GM10248 (cell line): ENCODE results near the gene ZBTB4.
A peak's percentile ranks its signal among the peaks of the same experiment; 100 is the strongest.

Experiments
- CTCF ChIA-PET: fragments of 300-600 bp; sonication (Branson Sonifier 250); formaldehyde crosslinking; extraction: SDS; loops from one replicate; lab custom pipeline; 2021; ENCODE audit warnings: antibody characterized with exemption; lab: Yijun Ruan, JAX
- POLR2A ChIA-PET: fragments of 350-650 bp; sonication (Branson Sonifier 250); formaldehyde crosslinking; extraction: SDS; loops from one replicate; lab custom pipeline; 2020; ENCODE audit warnings: antibody characterized with exemption; lab: Yijun Ruan, JAX
- DNase-seq: peaks from one replicate; pipeline ENCODE4 v3.0.0; 2012; ENCODE audit errors: extremely low spot score
- TF ChIP-seq, protein P1 (sequence below): IDR thresholded peaks from 2 replicates; pipeline ENCODE4 v1.5.1; 2012; ENCODE audit warnings: mild to moderate bottlenecking, low read depth; ENCODE audit errors: extremely low read depth, missing control alignments, control extremely low read depth

Gene ZBTB4

GRCh38 chr17:7460850-7461660 lies 18.4 kb downstream of the ZBTB4 start:
- TF ChIP-seq, protein P1, sequence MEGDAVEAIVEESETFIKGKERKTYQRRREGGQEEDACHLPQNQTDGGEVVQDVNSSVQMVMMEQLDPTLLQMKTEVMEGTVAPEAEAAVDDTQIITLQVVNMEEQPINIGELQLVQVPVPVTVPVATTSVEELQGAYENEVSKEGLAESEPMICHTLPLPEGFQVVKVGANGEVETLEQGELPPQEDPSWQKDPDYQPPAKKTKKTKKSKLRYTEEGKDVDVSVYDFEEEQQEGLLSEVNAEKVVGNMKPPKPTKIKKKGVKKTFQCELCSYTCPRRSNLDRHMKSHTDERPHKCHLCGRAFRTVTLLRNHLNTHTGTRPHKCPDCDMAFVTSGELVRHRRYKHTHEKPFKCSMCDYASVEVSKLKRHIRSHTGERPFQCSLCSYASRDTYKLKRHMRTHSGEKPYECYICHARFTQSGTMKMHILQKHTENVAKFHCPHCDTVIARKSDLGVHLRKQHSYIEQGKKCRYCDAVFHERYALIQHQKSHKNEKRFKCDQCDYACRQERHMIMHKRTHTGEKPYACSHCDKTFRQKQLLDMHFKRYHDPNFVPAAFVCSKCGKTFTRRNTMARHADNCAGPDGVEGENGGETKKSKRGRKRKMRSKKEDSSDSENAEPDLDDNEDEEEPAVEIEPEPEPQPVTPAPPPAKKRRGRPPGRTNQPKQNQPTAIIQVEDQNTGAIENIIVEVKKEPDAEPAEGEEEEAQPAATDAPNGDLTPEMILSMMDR: no peak
- CTCF ChIA-PET: interaction anchor here (0.6 to 2.0 kb wide), 2 partner anchors 16 to 24 kb away, joined by 3 to 6 read pairs; no protein-coding TSS in a partner anchor
- POLR2A ChIA-PET: interaction anchor here (0.5 kb wide), 1 partner anchor 39 kb away, joined by 3 read pairs; no protein-coding TSS in a partner anchor
- no peak for DNase-seq

DNA sequence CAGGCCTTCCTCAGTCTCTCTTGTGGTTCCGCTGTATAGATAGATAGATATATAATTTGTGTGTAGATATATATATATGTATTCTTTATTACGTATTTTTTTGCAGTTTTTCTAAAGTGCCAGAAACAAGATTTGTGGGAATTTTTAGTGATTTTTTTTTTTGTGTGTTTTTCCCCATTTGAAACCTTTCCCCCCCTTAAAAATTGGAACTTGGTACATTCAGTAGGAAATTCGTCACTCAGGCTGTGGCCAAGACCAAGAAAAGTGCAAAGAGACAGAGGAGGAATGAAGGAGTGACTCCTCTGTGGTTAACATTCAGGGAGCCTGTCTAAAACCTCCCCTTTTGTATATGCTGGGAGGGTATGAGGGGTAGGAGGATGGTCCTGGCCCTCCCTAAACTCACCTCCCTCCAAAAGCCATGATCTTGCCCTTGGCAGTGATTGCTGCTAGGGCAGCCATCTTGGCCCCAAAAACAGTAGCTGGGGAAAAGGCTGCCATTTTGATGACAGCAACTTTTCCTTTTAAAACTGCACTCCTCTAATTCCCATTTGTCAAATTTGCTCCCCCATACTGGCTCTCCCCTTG lies 19.4 kb downstream of the ZBTB4 start:
- POLR2A ChIA-PET: no interaction called here
- DNase-seq: no peak
- TF ChIP-seq, protein P1: no peak
- CTCF ChIA-PET: no interaction called here

- no peak for DNase-seq
- TF ChIP-seq, protein P1: no peak
- CTCF ChIA-PET: interaction anchor here (5.4 kb wide), 1 partner anchor 12 kb away, joined by 39 read pairs; the partner anchor contains the start of gene TMEM102
- POLR2A ChIA-PET: interaction anchor here (0.5 kb wide), 1 partner anchor 48 kb away, joined by 6 read pairs; no protein-coding TSS in a partner anchor
These were observed 31.0 kb downstream of the ZBTB4 start for GRCh38 chr17:7448461-7448860.

DNA sequence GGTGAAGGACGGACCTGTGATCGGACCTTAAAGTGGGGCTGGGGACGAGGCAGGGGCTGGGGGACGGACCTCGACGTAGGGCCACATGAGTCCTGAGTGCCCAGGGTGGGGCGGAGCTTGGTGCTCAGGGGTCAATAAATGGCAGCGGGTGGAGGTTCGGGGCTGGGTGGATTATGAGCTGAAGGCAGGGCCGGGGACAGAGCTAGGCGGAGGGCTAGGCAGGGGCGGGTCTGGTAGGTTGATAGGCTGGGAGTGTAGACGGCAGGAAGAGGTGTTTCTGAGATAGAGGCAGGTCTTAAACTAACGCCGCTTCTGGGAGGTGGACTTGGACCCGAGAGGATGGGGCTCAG lies 33.8 kb downstream of the ZBTB4 start:
- peak; percentile 49 for DNase-seq

DNA sequence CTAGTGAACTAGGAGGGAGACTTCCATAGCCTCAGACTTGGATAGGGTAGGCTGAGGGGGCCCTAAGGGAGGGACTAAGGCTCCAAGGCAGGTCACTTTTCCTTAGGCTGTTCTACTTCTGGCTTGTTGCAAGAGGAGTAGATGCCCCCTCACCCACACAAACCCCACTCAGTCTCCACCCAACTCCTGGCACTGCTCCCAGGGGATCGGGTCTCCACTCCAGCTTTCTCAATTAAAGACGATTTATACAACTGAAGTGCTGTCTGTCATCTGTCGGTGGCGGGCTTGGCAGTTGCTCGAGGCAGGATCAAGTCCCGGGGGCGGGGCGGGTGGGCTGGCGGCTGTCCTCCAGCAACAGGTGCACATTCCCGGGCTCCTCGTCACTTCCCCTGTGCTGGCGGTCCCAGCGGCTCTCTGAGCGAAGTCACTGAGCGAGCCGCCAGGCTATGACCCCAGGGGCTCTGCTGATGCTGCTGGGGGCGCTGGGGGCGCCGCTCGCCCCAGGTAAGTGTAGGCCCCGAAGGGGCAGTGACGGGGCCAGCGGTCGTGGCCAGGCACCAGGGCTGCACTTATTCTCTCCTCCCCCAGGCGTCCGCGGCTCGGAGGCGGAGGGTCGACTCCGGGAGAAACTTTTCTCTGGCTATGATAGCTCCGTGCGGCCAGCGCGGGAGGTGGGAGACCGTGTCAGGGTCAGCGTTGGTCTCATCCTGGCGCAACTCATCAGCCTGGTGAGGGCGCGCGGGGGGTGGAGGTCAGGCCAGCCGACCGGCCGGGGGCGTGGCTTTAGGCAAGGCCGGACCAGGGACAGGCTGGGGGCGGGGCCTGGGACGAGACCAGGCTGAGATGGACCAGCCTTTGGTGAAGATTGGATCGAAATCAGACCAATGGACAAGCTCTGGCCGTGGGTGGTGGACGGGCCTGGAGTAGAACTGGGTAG lies 34.5 kb downstream of the ZBTB4 start, which contains the start of gene CHRNB1:
Gene CHRNB1 (plus strand): TSS at position 380 of the 937 bp plus-strand sequence. CDS start 67 bp downstream, at position 447.
- TF ChIP-seq, protein P1: no peak
- DNase-seq: peak; percentile 71
- ChIA-PET CTCF (interaction anchor here (0.9 to 5.4 kb wide), 8 partner anchors 8 to 116 kb away, joined by 3 to 39 read pairs (median 4); partner anchors contain the start of genes SPEM2 and TMEM102), POLR2A (interaction anchor here (1.0 to 1.7 kb wide), 3 partner anchors 19 to 41 kb away, joined by 3 to 10 read pairs (median 7); partner anchors contain the start of genes POLR2A and TMEM256)

More for the DNA sequence above, 33.8 kb downstream of the ZBTB4 start:
- ChIA-PET CTCF (interaction anchor here (1.1 to 5.4 kb wide), 4 partner anchors 9 to 115 kb away, joined by 3 to 39 read pairs (median 6); partner anchors contain the start of genes SPEM2 and TMEM102), POLR2A (interaction anchor here (1.0 to 1.6 kb wide), 3 partner anchors 11 to 39 kb away, joined by 4 to 10 read pairs (median 8); partner anchors contain the start of gene POLR2A)
- TF ChIP-seq, protein P1: no peak
